GM23338 (cell line): Measurements from ENCODE around the gene PPP1R12C.

ENCODE experiments used
- JUNB ChIP-seq: IDR thresholded peaks from one replicate; pipeline ENCODE4 v1.6.1; 2016; ENCODE audit warnings: antibody characterized with exemption; ENCODE audit not compliant: unreplicated experiment
- POLR2AphosphoS5 ChIP-seq: IDR thresholded peaks from 2 replicates; pipeline ENCODE4 v1.6.1; 2016; ENCODE audit warnings: antibody characterized with exemption, low read depth
- STAT1 ChIP-seq: IDR thresholded peaks from one replicate; pipeline ENCODE4 v1.6.1; 2016; ENCODE audit warnings: antibody characterized with exemption; ENCODE audit not compliant: unreplicated experiment
- TF ChIP-seq, protein P1 (sequence below), 2 experiments: fragments of 200-600 bp in 1 of 2; sonication (generic) in 1 of 2; conservative IDR thresholded peaks; 2 replicates each; pipeline versions ENCODE4 v1.5.1 to v1.6.1; 2016 to 2017; ENCODE audit warnings: antibody characterized with exemption in 2 of 2, low read depth in 2 of 2, mild to moderate bottlenecking in 2 of 2, moderate library complexity in 1 of 2

DNA sequence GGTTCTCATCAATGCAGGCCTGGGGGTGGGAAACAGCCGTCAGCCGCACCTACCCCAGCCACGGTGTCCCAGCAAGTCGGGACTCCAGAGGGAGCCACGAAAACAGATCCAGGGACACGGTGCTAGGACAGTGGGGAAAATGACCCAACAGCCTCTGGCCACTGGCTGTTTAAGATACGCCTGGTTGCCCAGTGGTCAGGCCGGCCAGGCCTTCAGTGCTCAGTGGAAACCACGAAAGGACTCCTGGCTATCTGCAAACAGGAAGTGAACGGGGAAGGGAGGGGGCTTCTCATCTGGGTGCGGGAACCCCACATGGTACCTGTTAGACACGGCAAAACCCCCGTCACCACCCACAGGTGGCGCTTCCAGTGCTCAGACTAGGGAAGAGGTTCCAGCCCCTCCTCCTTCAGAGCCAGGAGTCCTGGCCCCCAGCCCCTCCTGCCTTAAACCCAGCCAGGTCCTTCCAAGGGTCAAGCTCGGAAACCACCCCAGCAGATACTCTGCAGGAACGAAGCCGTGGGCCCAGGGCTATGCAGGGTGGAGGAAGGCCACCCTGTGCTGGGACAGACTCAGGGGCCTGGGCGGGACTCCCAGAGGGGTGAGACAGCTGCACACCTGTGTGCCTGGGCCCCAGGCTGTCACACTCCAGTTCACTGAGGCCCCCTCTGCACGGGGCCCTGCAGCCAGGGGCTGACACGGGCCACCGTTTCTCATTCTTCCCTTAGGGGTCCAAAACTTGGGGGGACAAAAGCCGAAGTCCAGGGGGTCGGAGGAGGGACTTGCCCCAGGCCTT, 4.5 kb downstream of the PPP1R12C start:
- TF ChIP-seq, protein P1, sequence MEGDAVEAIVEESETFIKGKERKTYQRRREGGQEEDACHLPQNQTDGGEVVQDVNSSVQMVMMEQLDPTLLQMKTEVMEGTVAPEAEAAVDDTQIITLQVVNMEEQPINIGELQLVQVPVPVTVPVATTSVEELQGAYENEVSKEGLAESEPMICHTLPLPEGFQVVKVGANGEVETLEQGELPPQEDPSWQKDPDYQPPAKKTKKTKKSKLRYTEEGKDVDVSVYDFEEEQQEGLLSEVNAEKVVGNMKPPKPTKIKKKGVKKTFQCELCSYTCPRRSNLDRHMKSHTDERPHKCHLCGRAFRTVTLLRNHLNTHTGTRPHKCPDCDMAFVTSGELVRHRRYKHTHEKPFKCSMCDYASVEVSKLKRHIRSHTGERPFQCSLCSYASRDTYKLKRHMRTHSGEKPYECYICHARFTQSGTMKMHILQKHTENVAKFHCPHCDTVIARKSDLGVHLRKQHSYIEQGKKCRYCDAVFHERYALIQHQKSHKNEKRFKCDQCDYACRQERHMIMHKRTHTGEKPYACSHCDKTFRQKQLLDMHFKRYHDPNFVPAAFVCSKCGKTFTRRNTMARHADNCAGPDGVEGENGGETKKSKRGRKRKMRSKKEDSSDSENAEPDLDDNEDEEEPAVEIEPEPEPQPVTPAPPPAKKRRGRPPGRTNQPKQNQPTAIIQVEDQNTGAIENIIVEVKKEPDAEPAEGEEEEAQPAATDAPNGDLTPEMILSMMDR (conservative IDR thresholded peaks at IDR 0.05; ENCODE audit: low read depth in 2 of 2): peak; percentile 37 to 55
- no peak for TF ChIP-seq POLR2AphosphoS5
- no peak for TF ChIP-seq STAT1
- no peak for TF ChIP-seq JUNB
